Body of pancreas (tissue), 4 donors: Measurements from ENCODE around the gene KLK15. TPM values are rescaled to one million over a fixed set of nuclear protein-coding genes. Genes with fewer than 3 reads are reported as not detected.
"Not testable (repeated sequence)": the region's sequence is repeated elsewhere in the genome, so short reads cannot be mapped to it uniquely, and the experiment has no call there.

Experiments used
- ATAC-seq: fragments of 150-250 bp; one replicate; pipeline ENCODE4 v1.9.1; 2016
- DNase-seq, 4 donors: peaks; one replicate each; pipeline ENCODE4 v3.0.0-alpha.2; 2019
- H3K27ac ChIP-seq, 4 donors: fragments of 200-600 bp; sonication (generic); 1 replicate in 3 of 4; 2 replicates in 1 of 4; pipeline versions ENCODE4 v1.5.1 to v1.6.1; 2016 to 2019; ENCODE audit warnings: mild to moderate bottlenecking in 1 of 4, mixed read lengths in 1 of 4, moderate library complexity in 1 of 4
- H3K27me3 ChIP-seq, 2 donors: fragments of 200-600 bp; sonication (generic); one replicate each; pipeline ENCODE4 v1.6.0; 2016; ENCODE audit warnings: mild to moderate bottlenecking in 1 of 2
- H3K36me3 ChIP-seq, 2 donors: fragments of 200-600 bp; sonication (generic); replicated peaks in 1 of 2; 2 replicates each; pipeline ENCODE4 v1.5.1; 2016; ENCODE audit warnings: low read depth in 2 of 2; ENCODE audit not compliant: insufficient read depth in 1 of 2
- H3K4me1 ChIP-seq: fragments of 200-600 bp; sonication (generic); one replicate; pipeline ENCODE4 v1.6.0; 2016
- H3K4me3 ChIP-seq, 2 donors: fragments of 200-600 bp; sonication (generic); 1 replicate in 1 of 2; 2 replicates in 1 of 2; pipeline ENCODE4 v1.5.1; 2016 to 2019
- H3K9me3 ChIP-seq, 3 donors: fragments of 200-600 bp; sonication (generic); 1 replicate in 2 of 3; 2 replicates in 1 of 3; pipeline ENCODE4 v1.5.1; 2016
- CTCF ChIP-seq, 7 experiments: fragments of 450-650 bp in 4 of 7; fragments of 200-600 bp in 3 of 7; sonication (generic) in 3 of 7; IDR thresholded peaks; one replicate each; pipeline ENCODE4 v1.5.1; 2016 to 2019; ENCODE audit warnings: antibody characterized with exemption in 7 of 7
- POLR2A ChIP-seq, 3 donors: fragments of 450-650 bp; IDR thresholded peaks; one replicate each; pipeline ENCODE4 v1.6.1; 2016; ENCODE audit warnings: antibody characterized with exemption in 3 of 3, mild to moderate bottlenecking in 2 of 3
- WGBS, 2 donors: methylation state at CpG; one replicate each; pipeline ENCODE4 v1.1.5; 2017; 5-methylcytosine and 5-hydroxymethylcytosine counted together
- intact Hi-C: fragments of 100-400 bp; cut with DNase I; formaldehyde crosslinking; loops from one replicate; pipeline ENCODE4 v1.15.1; 2023
- total RNA-seq, 2 donors: library from RNA; depleted of rRNA; stranded (reverse); fragments of >200 nt; gene quantifications; one replicate each; pipeline ENCODE4 v1.1.0, GENCODE V29; 2016

KLK15 gene
- total RNA-seq, 2 donors from 2014 or later, result not detected

GRCh38 chr19:50785329-50785728 lies 48.0 kb downstream of the KLK15 start:
- H3K4me1 ChIP-seq, result no peaks in the 10 kb centered on the region
- ATAC-seq (no peak), DNase-seq (no peak)
- TF ChIP-seq POLR2A (IDR thresholded peaks at IDR 0.05) (no peak), CTCF (IDR thresholded peaks at IDR 0.05) (no peak)
- no peaks in the 10 kb centered on the region for H3K36me3 ChIP-seq
- intact Hi-C loops, result loop anchor here (5.0 kb wide), 1 partner anchor 418 kb away; the partner anchor contains the start of gene NAPSA
- no peak overlapping the region for H3K4me3 ChIP-seq
- H3K27me3 ChIP-seq, result peaks cover 0 to 15% of the 10 kb centered on the region in 2 donors
- WGBS, 2 donors, result 78 to 84% methylated on average over 10 to 12 of the region's 12 CpGs
- no peaks in the 10 kb centered on the region for H3K9me3 ChIP-seq
- H3K27ac ChIP-seq, result no peak overlapping the region

- Histone ChIP-seq H3K4me1 (no peaks in the 10 kb centered on the region), H3K36me3 (no peaks in the 10 kb centered on the region), H3K27me3 (peaks cover 0 to 20% of the 10 kb centered on the region in 2 donors), H3K4me3 (no peak overlapping the region), H3K9me3 (no peaks in the 10 kb centered on the region), H3K27ac (no peak overlapping the region)
- 71 to 78% methylated on average over 3 of the region's 3 CpGs for WGBS, 2 donors
- DNase-seq, result no peak
- TF ChIP-seq CTCF (IDR thresholded peaks at IDR 0.05) (no peak), POLR2A (IDR thresholded peaks at IDR 0.05) (no peak)
- ATAC-seq, result no peak
- intact Hi-C loops, result loop anchor here (5.0 kb wide), 1 partner anchor 417 kb away; the partner anchor contains the start of gene NAPSA
Measured at GRCh38 chr19:50784710-50785109, 48.7 kb downstream of the KLK15 start.

- H3K9me3 ChIP-seq, DNase-seq, H3K4me3 ChIP-seq, ATAC-seq, H3K36me3 ChIP-seq, H3K27ac ChIP-seq, intact Hi-C loops, H3K4me1 ChIP-seq: not testable (repeated sequence)
- 35% methylated on average over 8 of the region's 8 CpGs for WGBS, 2 donors
- H3K27me3 ChIP-seq, result peaks cover 0 to 28% of the 10 kb centered on the region in 2 donors
Measured at GRCh38 chr19:50783848-50784152, 49.6 kb downstream of the KLK15 start.

- Histone ChIP-seq H3K27ac (no peak overlapping the region), H3K9me3 (no peaks in the 10 kb centered on the region), H3K27me3 (peaks cover 0 to 39% of the 10 kb centered on the region in 2 donors), H3K36me3 (no peaks in the 10 kb centered on the region), H3K4me3 (no peak overlapping the region), H3K4me1 (no peaks in the 10 kb centered on the region)
- no peak for DNase-seq
- ATAC-seq, result no peak
- intact Hi-C loops, result no loop called here
- WGBS, 2 donors, result 34 to 46% methylated on average over 11 to 16 of the region's 16 CpGs
- no peak for TF ChIP-seq POLR2A (IDR thresholded peaks at IDR 0.05)
- TF ChIP-seq CTCF (IDR thresholded peaks at IDR 0.05), result no peak
Measured at GRCh38 chr19:50780753-50781435, 52.5 kb downstream of the KLK15 start.

GRCh38 chr19:50779504-50780457 lies 53.6 kb downstream of the KLK15 start:
- Histone ChIP-seq H3K36me3 (no peaks in the 10 kb centered on the region), H3K27ac (no peak overlapping the region), H3K27me3 (peaks cover 0 to 39% of the 10 kb centered on the region in 2 donors), H3K4me3 (no peak overlapping the region), H3K9me3 (no peaks in the 10 kb centered on the region), H3K4me1 (no peaks in the 10 kb centered on the region)
- ATAC-seq, result no peak
- TF ChIP-seq POLR2A (IDR thresholded peaks at IDR 0.05), result no peak
- no peak for TF ChIP-seq CTCF (IDR thresholded peaks at IDR 0.05)
- no peak for DNase-seq
- intact Hi-C loops, result no loop called here
- WGBS, 2 donors, result 30 to 31% methylated on average over 12 to 25 of the region's 25 CpGs
